WTC11 (cell line): ENCODE measurements around the gene RSPH3. TPM values are rescaled to one million over a fixed set of nuclear protein-coding genes. Genes with fewer than 3 reads are reported as not detected.
"Not testable (repeated sequence)": the region's sequence is repeated elsewhere in the genome, so short reads cannot be mapped to it uniquely, and the experiment has no call there.

Experiments used
- ATAC-seq: fragments of 200-7000 bp; cut with Tn5 transposase; 2 replicates; pipeline ENCODE4 v1.10.0; 2021; ENCODE audit warnings: mild to moderate bottlenecking, moderate library complexity
- CTCF ChIA-PET: fragments of 300-600 bp; sonication (Branson Sonifier 250); formaldehyde crosslinking; loops from one replicate; lab custom pipeline; 2021; ENCODE audit warnings: antibody characterized with exemption; lab: Charles Lee
- POLR2A ChIA-PET: fragments of 350-600 bp; sonication (Branson Sonifier 250); formaldehyde crosslinking; loops from one replicate; lab custom pipeline; 2021; ENCODE audit warnings: antibody characterized with exemption; lab: Charles Lee
- DNase-seq: peaks from one replicate; pipeline ENCODE4 v3.0.0; 2021; ENCODE audit warnings: low spot score
- H3K27ac Mint-ChIP-seq: 2 replicates; pipeline ENCODE4 v1.8.0; 2021; ENCODE audit warnings: mixed read lengths
- H3K27me3 Mint-ChIP-seq: 2 replicates; pipeline ENCODE4 v1.8.0; 2021; ENCODE audit warnings: low read depth, mild to moderate bottlenecking, moderate library complexity, mixed read lengths
- H3K36me3 Mint-ChIP-seq: 2 replicates; pipeline ENCODE4 v1.8.0; 2021; ENCODE audit warnings: mixed read lengths
- H3K4me1 Mint-ChIP-seq: 2 replicates; pipeline ENCODE4 v1.8.0; 2022; ENCODE audit warnings: mixed read lengths
- H3K4me3 Mint-ChIP-seq: 2 replicates; pipeline ENCODE4 v1.8.0; 2021; ENCODE audit warnings: mild to moderate bottlenecking, moderate library complexity, mixed read lengths
- H3K9me3 Mint-ChIP-seq: 2 replicates; pipeline ENCODE4 v1.8.0; 2021; ENCODE audit warnings: mixed read lengths
- GABPB1 ChIP-seq: sonication (generic); formaldehyde crosslinking; IDR thresholded peaks from 2 replicates; pipeline ENCODE4 v1.8.1; 2023; ENCODE audit warnings: mild to moderate bottlenecking, missing genetic modification reagents
- MYBL2 ChIP-seq: sonication (generic); formaldehyde crosslinking; IDR thresholded peaks from 2 replicates; pipeline ENCODE4 v1.8.1; 2023; ENCODE audit warnings: mild to moderate bottlenecking, moderate library complexity, missing genetic modification reagents
- NFYB ChIP-seq: sonication (generic); formaldehyde crosslinking; conservative IDR thresholded peaks from 2 replicates; pipeline ENCODE4 v1.8.0; 2022; ENCODE audit warnings: low read depth, missing genetic modification reagents
- NR2C2 ChIP-seq: sonication (generic); formaldehyde crosslinking; IDR thresholded peaks from 2 replicates; pipeline ENCODE4 v1.8.0; 2022; ENCODE audit warnings: mild to moderate bottlenecking, missing genetic modification reagents
- SOX15 ChIP-seq: fragments of 250-450 bp; sonication (Bioruptor Pico); IDR thresholded peaks from 2 replicates; pipeline ENCODE4 v1.9.0; 2021; ENCODE audit warnings: mild to moderate bottlenecking
- TEAD1 ChIP-seq: sonication (generic); formaldehyde crosslinking; IDR thresholded peaks from 2 replicates; pipeline ENCODE4 v1.8.0; 2022; ENCODE audit warnings: mild to moderate bottlenecking, missing genetic modification reagents
- TP53 ChIP-seq: sonication (generic); formaldehyde crosslinking; IDR thresholded peaks from 2 replicates; pipeline ENCODE4 v1.8.1; 2023; ENCODE audit warnings: mild to moderate bottlenecking, missing genetic modification reagents
- ZNF671 ChIP-seq: fragments of 250-450 bp; sonication (Bioruptor Pico); IDR thresholded peaks from 2 replicates; pipeline ENCODE4 v1.8.0; 2021; ENCODE audit warnings: mild to moderate bottlenecking
- total RNA-seq: library from RNA; stranded (reverse); gene quantifications from 3 replicates; pipeline ENCODE4 v1.2.3, GENCODE V29; 2021
- TF ChIP-seq, protein P1 (sequence below): sonication (generic); formaldehyde crosslinking; IDR thresholded peaks from 2 replicates; pipeline ENCODE4 v1.8.0; 2022; ENCODE audit warnings: mild to moderate bottlenecking, missing genetic modification reagents
- TF ChIP-seq, protein P2 (sequence below): fragments of 250-450 bp; sonication (Bioruptor Pico); IDR thresholded peaks from 2 replicates; pipeline ENCODE4 v1.8.0; 2021; ENCODE audit warnings: mild to moderate bottlenecking
- TF ChIP-seq, protein P3 (sequence below): sonication (generic); formaldehyde crosslinking; IDR thresholded peaks from 2 replicates; pipeline ENCODE4 v1.8.0; 2023; ENCODE audit warnings: missing genetic modification reagents, mild to moderate bottlenecking, borderline replicate concordance
- TF ChIP-seq, protein P4 (sequence below): sonication (generic); formaldehyde crosslinking; IDR thresholded peaks from 2 replicates; pipeline ENCODE4 v1.8.1; 2022; ENCODE audit warnings: low read depth, mild to moderate bottlenecking, moderate library complexity, missing genetic modification reagents, borderline replicate concordance
- TF ChIP-seq, protein P5 (sequence below): fragments of 250-450 bp; sonication (Bioruptor Pico); IDR thresholded peaks from 2 replicates; pipeline ENCODE4 v1.9.0; 2021; ENCODE audit warnings: mild to moderate bottlenecking
- TF ChIP-seq, protein P6 (sequence below): sonication (generic); formaldehyde crosslinking; IDR thresholded peaks from 2 replicates; pipeline ENCODE4 v1.8.0; 2022; ENCODE audit warnings: mild to moderate bottlenecking, missing genetic modification reagents

Gene RSPH3
- total RNA-seq, 1 experiment from 2014 or later: 3.2 TPM

DNA sequence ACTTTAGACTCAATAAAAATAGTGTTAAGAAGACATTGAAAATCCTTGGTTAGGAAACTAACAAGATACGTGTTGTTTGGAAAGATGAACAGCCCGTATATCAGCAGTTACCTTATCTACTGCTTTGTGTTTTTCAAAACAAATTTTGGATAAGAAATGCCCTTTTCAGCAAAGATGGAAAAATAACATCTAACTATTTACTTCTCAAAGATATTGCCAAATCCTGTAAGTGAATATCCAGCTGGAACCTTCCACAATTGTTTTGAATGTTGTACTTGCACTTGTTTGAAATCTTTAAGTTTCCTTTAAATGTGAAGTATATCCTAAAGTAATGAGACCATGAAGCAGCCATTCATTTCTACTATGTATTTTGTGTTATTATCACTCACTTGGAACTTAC lies 30.2 kb upstream of the RSPH3 start:
- Mint-ChIP-seq H3K27me3 (no peaks in the 10 kb centered on the region; the same call in 1 of the 2 replicates), H3K27ac (no peak overlapping the region), H3K36me3 (peaks cover 6% of the 10 kb centered on the region), H3K9me3 (peaks cover 9% of the 10 kb centered on the region), H3K4me3 (no peak overlapping the region), H3K4me1 (no peaks in the 10 kb centered on the region)
- ChIA-PET CTCF (interaction anchor here (1.4 kb wide), 1 partner anchor 21 kb away, joined by 3 read pairs; no protein-coding TSS in a partner anchor), POLR2A (no interaction called here)
- no peak for TF ChIP-seq MYBL2 (CRISPR knock-in tag)
- TF ChIP-seq, protein P1, sequence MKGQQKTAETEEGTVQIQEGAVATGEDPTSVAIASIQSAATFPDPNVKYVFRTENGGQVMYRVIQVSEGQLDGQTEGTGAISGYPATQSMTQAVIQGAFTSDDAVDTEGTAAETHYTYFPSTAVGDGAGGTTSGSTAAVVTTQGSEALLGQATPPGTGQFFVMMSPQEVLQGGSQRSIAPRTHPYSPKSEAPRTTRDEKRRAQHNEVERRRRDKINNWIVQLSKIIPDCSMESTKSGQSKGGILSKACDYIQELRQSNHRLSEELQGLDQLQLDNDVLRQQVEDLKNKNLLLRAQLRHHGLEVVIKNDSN (CRISPR knock-in tag): no peak
- DNase-seq (no peak), ATAC-seq (no peak)

DNA sequence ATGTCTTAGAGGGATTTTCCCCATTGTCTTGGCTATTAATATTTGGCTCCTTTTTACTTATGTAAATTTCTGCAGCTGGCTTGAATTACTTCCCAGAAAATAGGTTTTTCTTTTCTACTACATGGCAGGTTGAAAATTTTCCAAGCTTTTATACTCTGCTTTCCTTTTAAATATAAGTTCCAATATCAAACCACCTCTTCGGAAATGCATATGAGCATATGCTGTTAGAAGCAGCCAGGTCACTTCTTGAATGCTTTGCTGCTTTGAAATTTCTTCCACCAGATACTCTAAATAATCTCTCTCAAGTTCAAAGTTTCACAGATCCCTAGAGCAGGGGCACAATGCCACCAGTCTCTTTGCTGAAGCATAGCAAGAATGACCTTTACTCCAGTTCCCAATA lies 25.2 kb upstream of the RSPH3 start:
- H3K27ac Mint-ChIP-seq, H3K4me3 Mint-ChIP-seq, H3K4me1 Mint-ChIP-seq, POLR2A ChIA-PET, DNase-seq, CTCF ChIA-PET, ATAC-seq, H3K27me3 Mint-ChIP-seq: not testable (repeated sequence)
- H3K9me3 Mint-ChIP-seq: peaks cover 35% of the 10 kb centered on the region
- H3K36me3 Mint-ChIP-seq: peaks cover 17% of the 10 kb centered on the region

DNA sequence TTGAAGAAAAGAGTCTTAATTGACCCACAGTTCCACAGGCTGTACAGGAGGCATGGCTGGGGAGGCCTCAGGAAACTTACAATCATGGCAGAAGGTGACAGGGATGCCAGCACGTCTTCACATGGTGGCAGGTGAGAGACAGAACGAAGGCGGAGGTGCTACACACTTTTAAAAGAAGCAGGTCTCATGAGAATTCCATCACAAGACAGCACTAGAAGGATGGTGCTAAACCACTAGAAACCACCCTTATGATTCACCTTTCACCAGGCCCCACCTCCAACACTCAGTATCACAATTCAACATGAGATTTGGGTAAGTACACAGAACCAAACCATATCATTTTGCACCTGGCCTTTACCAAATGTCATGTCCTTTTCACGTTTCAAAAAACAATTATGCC lies 23.9 kb upstream of the RSPH3 start:
- Mint-ChIP-seq H3K36me3 (peaks cover 17% of the 10 kb centered on the region), H3K9me3 (peaks cover 35% of the 10 kb centered on the region), H3K27me3 (peaks cover 4% of the 10 kb centered on the region; the same call in 1 of the 2 replicates), H3K27ac (no peak overlapping the region), H3K4me3 (no peak overlapping the region), H3K4me1 (no peaks in the 10 kb centered on the region)
- TF ChIP-seq, protein P2, sequence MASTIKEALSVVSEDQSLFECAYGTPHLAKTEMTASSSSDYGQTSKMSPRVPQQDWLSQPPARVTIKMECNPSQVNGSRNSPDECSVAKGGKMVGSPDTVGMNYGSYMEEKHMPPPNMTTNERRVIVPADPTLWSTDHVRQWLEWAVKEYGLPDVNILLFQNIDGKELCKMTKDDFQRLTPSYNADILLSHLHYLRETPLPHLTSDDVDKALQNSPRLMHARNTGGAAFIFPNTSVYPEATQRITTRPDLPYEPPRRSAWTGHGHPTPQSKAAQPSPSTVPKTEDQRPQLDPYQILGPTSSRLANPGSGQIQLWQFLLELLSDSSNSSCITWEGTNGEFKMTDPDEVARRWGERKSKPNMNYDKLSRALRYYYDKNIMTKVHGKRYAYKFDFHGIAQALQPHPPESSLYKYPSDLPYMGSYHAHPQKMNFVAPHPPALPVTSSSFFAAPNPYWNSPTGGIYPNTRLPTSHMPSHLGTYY (CRISPR knock-in tag): no peak
- TF ChIP-seq ZNF671: no peak
- no peak for TF ChIP-seq TP53 (CRISPR knock-in tag)
- no peak for TF ChIP-seq GABPB1 (CRISPR knock-in tag)
- no peak for TF ChIP-seq NFYB (CRISPR knock-in tag)
- TF ChIP-seq SOX15 (CRISPR knock-in tag): no peak
- TF ChIP-seq, protein P3, sequence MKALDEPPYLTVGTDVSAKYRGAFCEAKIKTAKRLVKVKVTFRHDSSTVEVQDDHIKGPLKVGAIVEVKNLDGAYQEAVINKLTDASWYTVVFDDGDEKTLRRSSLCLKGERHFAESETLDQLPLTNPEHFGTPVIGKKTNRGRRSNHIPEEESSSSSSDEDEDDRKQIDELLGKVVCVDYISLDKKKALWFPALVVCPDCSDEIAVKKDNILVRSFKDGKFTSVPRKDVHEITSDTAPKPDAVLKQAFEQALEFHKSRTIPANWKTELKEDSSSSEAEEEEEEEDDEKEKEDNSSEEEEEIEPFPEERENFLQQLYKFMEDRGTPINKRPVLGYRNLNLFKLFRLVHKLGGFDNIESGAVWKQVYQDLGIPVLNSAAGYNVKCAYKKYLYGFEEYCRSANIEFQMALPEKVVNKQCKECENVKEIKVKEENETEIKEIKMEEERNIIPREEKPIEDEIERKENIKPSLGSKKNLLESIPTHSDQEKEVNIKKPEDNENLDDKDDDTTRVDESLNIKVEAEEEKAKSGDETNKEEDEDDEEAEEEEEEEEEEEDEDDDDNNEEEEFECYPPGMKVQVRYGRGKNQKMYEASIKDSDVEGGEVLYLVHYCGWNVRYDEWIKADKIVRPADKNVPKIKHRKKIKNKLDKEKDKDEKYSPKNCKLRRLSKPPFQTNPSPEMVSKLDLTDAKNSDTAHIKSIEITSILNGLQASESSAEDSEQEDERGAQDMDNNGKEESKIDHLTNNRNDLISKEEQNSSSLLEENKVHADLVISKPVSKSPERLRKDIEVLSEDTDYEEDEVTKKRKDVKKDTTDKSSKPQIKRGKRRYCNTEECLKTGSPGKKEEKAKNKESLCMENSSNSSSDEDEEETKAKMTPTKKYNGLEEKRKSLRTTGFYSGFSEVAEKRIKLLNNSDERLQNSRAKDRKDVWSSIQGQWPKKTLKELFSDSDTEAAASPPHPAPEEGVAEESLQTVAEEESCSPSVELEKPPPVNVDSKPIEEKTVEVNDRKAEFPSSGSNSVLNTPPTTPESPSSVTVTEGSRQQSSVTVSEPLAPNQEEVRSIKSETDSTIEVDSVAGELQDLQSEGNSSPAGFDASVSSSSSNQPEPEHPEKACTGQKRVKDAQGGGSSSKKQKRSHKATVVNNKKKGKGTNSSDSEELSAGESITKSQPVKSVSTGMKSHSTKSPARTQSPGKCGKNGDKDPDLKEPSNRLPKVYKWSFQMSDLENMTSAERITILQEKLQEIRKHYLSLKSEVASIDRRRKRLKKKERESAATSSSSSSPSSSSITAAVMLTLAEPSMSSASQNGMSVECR (CRISPR knock-in tag): no peak
- TF ChIP-seq, protein P4, sequence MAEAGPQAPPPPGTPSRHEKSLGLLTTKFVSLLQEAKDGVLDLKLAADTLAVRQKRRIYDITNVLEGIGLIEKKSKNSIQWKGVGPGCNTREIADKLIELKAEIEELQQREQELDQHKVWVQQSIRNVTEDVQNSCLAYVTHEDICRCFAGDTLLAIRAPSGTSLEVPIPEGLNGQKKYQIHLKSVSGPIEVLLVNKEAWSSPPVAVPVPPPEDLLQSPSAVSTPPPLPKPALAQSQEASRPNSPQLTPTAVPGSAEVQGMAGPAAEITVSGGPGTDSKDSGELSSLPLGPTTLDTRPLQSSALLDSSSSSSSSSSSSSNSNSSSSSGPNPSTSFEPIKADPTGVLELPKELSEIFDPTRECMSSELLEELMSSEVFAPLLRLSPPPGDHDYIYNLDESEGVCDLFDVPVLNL (CRISPR knock-in tag): no peak
- no peak for TF ChIP-seq NR2C2 (CRISPR knock-in tag)
- TF ChIP-seq, protein P5, sequence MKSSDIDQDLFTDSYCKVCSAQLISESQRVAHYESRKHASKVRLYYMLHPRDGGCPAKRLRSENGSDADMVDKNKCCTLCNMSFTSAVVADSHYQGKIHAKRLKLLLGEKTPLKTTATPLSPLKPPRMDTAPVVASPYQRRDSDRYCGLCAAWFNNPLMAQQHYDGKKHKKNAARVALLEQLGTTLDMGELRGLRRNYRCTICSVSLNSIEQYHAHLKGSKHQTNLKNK (CRISPR knock-in tag): no peak
- TF ChIP-seq, protein P6, sequence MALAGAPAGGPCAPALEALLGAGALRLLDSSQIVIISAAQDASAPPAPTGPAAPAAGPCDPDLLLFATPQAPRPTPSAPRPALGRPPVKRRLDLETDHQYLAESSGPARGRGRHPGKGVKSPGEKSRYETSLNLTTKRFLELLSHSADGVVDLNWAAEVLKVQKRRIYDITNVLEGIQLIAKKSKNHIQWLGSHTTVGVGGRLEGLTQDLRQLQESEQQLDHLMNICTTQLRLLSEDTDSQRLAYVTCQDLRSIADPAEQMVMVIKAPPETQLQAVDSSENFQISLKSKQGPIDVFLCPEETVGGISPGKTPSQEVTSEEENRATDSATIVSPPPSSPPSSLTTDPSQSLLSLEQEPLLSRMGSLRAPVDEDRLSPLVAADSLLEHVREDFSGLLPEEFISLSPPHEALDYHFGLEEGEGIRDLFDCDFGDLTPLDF: no peak
- TF ChIP-seq TEAD1 (CRISPR knock-in tag): no peak
- ChIA-PET CTCF (no interaction called here), POLR2A (no interaction called here)
- no peak for ATAC-seq
- no peak for DNase-seq
